Lower leg skin (tissue), 3 donors: ENCODE measurements around the gene FOXQ1.

ENCODE experiments used
- CTCF ChIP-seq, 3 donors: fragments of 450-650 bp; IDR thresholded peaks; one replicate each; pipeline ENCODE4 v1.5.1; 2016; ENCODE audit warnings: antibody characterized with exemption in 3 of 3, mild to moderate bottlenecking in 3 of 3, moderate library complexity in 2 of 3
- POLR2A ChIP-seq, 2 donors: fragments of 450-650 bp; IDR thresholded peaks; one replicate each; pipeline ENCODE4 v1.6.1; 2016 to 2017; ENCODE audit warnings: antibody characterized with exemption in 2 of 2, mild to moderate bottlenecking in 1 of 2, moderate library complexity in 1 of 2

DNA sequence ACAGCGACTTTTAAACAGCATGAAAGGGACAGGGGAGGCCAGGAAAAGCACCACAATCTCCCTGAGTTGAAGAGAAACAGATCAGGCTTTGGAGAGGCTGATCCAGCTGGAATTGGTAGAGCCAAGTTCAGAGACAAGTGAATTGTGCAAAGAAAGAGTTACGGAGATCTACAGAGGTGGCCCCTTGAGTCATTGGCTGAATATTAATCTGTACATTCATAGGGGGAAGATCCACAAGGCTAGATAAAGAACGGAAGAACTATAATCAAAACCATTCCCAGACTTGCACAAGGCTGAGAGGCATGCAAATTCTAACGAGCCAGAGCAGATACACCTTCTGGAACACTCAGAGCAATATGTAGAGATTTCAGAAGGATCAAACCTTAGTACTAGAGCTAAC lies 14.2 kb upstream of the FOXQ1 start:
- TF ChIP-seq CTCF (IDR thresholded peaks at IDR 0.05) (no peak), POLR2A (IDR thresholded peaks at IDR 0.05) (no peak)
